CD4-positive, alpha-beta T cell treated with Interleukin-17A for 4 hours (primary cell): Measurements from ENCODE around the gene PRSS12.
"Not testable (repeated sequence)": the region's sequence is repeated elsewhere in the genome, so short reads cannot be mapped to it uniquely, and the experiment has no call there.

Experiments
- DNase-seq: peaks from one replicate; pipeline ENCODE4 v3.0.0-alpha.2; 2020; ENCODE audit warnings: mixed read lengths

Gene PRSS12, protein sequence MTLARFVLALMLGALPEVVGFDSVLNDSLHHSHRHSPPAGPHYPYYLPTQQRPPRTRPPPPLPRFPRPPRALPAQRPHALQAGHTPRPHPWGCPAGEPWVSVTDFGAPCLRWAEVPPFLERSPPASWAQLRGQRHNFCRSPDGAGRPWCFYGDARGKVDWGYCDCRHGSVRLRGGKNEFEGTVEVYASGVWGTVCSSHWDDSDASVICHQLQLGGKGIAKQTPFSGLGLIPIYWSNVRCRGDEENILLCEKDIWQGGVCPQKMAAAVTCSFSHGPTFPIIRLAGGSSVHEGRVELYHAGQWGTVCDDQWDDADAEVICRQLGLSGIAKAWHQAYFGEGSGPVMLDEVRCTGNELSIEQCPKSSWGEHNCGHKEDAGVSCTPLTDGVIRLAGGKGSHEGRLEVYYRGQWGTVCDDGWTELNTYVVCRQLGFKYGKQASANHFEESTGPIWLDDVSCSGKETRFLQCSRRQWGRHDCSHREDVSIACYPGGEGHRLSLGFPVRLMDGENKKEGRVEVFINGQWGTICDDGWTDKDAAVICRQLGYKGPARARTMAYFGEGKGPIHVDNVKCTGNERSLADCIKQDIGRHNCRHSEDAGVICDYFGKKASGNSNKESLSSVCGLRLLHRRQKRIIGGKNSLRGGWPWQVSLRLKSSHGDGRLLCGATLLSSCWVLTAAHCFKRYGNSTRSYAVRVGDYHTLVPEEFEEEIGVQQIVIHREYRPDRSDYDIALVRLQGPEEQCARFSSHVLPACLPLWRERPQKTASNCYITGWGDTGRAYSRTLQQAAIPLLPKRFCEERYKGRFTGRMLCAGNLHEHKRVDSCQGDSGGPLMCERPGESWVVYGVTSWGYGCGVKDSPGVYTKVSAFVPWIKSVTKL

DNA sequence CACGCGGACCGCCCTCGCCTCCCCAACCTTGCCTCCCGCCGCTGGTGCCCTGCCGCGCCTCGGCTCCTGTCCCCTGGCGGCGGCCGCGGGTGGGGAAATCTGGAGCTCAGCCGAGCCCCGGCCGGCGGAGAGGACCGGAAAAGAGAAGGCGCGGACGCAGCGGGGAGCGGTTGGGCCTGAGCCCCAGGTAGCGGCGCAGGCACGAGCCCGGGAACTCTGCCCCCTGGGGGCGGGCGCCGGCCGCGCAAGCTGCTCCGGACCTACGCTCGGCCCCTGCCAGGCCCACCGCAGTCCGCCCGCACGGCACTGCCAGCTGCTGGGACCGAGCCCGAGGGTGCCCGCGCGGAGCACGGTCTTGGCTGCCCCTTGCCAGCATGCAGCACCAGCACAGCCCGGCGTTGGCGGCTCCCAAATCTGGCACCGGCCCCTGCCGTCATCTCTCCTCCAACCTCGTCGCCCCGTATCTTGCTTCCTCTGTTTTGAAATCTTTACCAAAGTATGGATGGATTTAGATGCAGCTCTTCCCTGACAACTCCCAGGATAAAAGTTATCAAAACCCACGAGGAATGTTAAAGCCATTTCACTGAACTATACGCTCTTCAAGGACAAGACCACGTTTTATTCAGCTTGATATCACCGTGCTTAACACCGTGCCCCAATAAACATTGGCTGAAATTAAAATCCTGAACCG lies at the start of gene PRSS12:
Gene PRSS12 (minus strand): TSS at position 161 of the 691 bp plus-strand sequence. CDS start 283 bp downstream, outside the sequence.
- DNase-seq, result peak; percentile 57

DNA sequence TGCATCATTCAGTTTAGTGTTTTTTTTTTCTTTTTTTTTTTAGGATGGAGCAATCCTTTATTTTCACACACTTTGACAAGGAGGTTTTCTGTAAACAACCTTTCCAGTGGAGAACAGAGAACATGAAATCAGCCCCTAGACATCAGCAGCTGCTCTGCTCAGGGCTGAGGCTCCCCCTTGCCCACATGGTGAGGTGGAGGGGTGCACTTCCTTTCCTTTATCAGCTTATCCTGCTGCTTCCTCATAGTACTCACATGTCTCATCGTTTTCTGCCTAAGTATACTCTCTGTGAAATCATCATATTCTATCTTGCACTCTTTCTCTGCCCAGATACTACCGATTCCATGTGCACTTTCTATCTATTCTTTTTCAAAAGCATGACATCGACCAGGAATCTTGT lies 47.6 kb upstream of the PRSS12 start:
- DNase-seq, result no peak

DNA sequence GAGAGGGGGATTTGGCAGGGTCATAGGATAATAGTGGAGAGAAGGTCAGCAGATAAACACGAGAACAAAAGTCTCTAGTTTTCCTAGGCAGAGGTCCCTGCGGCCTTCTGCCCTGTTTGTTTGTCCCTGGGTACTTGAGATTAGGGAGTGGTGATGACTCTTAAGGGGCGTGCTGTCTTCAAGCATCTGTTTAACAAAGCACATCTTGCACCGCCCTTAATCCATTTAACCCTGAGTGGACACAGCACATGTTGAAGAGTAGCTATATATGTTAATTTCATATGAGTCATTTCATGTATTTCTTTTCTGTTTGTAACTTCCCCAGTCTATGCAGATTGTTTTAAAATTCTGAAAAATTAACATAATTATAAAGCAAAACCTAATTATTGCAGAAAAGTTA lies 47.1 kb upstream of the PRSS12 start:
- DNase-seq, result not testable (repeated sequence)

DNA sequence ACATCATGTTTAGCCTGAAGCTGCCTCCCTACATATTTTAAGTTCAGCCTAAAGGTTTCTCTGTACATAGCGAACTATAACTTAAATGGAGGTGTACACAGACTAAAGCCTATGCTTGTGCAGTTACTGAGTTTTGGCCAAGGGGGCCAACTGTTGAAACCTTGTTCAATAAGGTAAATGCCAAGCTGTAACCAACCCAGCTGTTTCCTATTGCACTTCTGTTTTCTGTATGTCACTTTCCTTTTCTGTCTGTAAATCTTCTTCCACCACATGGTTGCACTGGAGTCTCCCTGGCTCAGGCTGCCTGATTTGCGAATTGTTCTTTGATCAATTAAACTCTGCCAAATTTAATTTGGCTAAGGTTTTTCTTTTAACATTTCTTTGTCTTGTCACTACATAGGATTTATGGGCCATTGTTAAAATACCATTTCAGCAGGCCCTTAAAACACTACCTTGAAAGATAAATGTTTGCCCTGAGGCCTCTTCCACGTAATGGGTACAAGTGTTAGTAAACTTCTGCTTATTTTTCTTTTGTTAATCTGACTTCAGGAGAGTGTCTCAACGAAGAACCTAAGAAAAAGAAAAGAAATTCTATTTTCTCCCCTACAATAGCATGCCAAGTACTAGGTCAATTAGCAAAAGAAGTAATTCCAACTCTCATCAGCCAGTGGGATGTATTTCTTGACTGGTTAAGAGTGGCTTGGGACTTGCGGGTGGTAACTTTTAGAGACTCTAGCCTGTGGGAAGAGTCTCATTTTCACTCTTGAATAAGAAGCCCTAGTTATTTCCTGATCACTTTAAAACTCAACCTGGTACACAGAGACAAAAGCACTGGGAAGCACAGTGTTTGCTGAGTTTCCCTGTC lies 45.7 kb upstream of the PRSS12 start:
- DNase-seq, result no peak

DNA sequence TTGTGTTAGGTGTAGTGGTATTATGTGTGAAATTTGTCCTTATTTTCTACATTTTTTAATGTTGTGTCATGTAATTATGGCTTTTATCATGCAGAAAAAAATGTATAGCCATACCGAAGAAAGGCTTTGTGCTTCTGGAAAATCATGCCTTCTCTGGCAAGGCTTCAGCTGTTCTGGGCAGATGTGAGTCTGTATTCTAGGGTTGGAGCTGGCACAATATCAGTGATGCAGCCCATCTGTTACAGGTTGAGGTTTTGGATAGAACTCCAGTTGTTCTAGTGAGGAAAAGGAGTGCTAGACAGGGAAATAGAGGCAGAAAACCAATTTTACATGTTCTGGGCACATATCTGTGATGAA lies 44.8 kb upstream of the PRSS12 start:
- no peak for DNase-seq

DNA sequence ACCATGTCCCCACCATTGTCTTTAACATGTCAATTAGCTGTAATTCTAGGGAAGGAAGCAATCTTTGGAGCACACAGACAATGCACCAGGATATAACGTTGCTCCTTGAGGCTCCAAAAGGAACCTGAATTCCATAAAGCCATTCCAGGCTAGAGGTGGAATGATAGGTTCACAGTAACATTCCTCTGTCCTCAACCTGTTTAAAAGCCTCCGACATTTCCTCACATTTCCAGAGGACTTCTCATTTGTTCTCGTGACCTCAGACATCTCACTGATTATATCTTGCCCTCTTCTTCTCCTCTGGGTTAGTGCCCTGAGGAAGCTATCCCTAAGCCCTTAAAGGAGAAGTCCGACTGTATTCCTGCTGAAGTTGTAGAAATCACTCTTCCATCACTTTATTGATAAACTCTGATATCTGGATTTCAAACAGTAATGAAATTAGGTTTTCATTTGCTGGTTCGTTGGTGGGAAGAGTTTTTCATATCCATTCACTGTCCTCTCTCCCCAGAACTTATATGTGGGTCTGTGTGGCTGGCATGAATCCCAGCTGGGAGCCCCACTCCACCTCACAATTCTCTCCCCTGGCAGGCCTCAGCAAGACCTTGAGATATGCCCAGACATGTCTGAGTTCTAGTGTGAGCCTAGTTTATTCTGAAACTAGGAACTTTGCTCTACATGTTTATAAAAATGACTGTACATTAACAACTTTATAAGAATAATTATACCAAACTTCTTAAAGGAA lies 44.2 kb upstream of the PRSS12 start:
- no peak for DNase-seq

DNA sequence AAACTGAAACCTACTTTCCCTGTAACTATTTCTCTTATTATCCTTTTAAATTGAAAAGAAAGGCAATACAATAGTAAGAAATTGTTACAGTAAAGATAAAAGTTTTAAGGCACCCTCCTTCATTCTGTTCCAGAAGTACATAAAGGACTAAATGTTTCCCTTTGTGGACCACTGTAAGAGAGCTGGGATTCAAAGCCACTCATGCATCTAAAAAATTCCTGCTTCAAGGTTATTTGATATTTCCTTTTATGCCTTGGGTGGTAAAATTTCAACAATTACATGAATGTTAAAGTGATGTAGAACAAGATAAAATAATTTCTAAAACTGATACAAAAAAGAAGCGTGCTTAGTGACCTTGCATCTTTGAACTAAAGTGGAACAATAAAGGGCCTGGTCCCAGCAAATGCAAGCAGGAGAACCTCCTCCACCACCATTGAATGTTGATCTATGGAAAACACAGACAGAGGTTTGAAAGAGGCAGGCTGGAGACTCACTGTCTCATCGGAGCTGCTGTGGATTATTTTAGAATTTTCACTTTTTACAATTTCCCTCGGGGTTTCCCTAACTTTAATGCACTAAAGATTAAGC lies 42.3 kb upstream of the PRSS12 start:
- DNase-seq, result no peak

DNA sequence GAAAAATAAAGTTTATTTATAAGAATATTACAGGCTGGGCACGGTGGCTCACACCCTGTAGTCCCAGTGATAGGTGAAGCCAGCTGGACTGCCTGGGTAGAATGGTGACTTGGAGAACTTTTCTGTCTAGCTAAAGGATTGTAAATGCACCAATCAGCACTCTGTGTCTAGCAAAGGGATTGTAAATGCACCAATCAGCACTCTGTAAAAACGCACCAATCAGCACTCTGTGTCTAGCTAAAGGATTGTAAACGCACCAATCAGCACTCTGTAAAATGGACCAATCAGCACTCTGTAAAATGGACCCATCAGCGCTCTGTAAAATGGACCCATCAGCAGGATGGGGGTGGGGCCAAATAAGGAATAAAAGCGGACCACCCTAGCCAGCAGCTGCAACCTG lies 39.7 kb upstream of the PRSS12 start:
- not testable (repeated sequence) for DNase-seq

DNA sequence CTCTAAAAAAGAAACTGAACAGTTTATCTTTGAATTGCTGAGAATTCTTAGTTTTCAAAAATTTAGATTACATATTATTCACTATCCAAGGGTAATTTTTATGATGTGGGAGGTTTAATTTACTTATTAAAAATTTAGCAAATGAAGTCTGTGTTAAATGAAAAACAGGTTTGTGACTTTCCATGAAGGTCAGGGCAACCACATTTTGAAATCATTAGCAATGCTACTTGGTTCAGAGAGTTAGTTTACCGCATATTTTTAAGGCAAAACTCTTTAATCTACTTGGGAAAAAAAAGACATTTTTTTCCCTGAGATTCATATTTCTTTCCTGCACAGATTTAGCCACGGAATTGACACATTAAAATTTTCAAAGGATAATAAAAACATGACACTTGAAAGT lies 37.3 kb upstream of the PRSS12 start:
- DNase-seq, result no peak

DNA sequence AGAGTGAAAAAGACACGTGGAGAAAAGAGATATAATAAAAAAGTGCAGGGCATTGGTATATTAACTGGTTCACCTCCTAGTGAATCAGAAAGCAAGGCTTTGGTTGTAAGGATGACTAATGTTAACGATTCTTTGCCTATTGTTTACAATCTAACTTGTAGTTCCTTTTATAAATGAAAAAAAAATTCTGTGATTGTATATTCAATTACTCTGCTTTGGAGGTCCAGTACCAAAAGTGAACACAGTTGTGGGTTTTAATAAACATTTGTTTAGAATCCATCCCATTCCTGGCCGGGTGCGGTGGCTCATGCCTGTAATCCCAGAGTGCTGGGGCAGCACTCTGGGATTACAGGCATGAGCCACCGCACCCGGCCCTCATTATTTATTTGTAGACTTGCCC lies 36.9 kb upstream of the PRSS12 start:
- no peak for DNase-seq

DNA sequence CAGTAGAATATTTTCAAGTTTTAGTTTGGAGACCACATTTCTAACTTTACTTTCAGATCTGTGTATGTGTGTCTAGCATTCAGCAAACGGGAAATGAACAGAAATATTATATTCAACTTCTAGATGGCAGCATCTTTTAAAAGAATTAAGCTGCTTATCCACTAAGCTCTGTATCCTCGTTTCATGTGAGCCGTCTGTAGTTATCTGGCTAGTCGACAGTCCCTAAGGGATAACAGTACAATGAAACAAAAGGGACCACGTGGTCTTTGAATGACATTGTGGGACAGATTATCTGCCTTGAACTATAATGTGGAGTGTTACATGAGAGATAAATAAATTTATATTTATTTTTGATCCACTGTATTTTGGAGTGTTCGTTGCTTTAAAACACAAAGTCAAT lies 35.8 kb upstream of the PRSS12 start:
- no peak for DNase-seq

DNA sequence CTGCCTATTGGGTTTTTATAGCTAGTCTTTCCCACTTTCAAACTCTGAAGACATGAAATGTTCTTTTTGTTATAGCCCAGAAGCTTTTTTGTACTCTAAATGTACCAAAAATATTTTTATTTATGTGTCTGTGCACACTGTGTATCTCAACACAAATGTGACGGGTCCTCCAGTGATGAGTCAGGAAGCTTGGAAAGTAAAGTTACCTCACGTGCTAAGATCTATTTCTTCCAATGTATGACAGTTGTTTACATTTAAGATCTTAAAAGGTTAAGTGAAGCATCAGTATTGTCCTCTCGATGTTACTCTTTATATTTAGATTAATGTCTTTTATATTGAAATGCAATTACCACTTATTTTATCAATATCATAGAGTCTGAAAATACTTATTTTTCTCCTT lies 29.1 kb upstream of the PRSS12 start:
- no peak for DNase-seq

DNA sequence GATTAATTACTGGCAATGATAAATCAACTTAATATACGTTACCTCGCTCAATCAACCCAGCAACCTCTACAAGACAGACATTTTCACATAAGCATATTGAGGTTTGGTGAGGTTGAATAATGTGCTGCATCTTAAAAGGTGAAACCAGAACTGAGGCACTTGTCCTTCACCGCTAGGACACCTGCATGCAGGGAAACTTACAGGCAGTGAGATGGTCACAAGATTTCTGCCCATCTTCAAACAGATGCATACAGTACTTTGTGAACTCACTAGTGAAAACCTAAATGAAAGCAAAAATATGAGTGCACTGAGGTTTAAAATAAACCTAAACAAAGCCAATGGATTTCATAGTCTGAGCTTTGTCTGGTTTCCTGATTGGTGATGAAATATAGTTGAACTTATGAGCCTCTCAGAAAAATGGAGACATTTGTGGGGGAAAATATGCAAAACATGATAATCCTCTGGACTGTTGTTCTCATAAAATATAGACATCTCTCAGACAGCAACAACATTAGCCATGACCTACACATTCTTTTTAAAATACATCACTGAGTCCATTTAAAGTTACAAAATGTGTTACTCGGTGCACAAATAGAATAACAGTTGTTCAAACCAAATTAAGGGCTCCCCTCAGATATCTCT lies 20.9 kb upstream of the PRSS12 start:
- no peak for DNase-seq

DNA sequence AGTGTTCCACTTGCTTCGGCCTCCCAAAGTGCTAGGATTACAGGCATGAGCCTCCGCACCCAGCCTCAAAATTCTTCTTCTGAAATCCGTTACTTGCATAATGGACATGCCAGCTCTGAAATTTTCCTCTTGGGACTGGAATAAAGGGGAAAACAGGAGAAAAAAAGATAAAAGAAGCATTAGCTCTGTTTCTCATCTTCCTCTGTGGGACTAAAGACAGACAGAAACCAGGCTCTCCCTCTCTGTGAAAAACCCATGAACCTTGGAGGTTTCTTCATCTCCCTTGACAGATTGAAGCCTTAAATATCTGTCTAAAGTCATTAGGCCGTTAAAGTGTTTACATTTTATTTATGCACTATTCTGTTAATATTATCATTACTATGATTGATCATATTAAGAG lies 19.4 kb upstream of the PRSS12 start:
- DNase-seq, result no peak

DNA sequence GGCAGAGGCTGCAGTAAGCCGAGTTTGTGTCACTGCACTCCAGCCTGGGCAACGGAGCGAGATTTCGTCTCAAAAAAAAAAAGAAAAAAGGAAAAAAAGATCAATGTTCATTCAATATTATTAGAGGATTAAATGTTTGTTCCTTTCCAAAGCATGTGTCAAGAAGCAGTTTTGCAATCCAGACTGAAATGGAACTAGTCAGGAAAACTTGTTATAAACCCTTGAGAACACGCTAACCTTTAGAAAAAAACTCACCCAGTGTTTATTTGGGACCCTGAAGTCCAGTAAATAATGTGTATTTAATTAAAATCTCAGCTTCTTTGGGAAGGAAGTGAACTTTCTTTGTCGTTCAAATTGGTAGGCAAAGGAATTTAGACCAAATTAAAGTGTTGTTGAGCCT lies 16.4 kb upstream of the PRSS12 start:
- no peak for DNase-seq

DNA sequence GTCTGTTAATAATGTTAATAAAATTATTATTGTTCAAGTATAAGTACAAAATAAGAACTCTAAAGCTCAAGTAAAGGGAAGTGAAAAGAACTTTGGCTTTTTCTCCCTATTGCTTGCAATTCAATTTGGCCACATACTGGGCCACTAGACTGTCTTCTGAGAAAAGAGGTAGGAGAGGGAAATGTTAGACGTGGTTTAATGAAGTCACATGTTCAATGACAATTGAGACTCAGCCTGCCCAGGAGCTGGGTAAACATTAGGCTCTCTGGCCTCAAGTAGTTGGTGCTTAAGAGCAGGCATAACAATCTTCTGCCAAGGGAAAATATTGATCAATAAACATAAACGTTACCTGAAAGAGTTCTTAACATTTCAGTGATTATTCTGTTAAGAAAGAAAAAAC lies 15.1 kb upstream of the PRSS12 start:
- no peak for DNase-seq

DNA sequence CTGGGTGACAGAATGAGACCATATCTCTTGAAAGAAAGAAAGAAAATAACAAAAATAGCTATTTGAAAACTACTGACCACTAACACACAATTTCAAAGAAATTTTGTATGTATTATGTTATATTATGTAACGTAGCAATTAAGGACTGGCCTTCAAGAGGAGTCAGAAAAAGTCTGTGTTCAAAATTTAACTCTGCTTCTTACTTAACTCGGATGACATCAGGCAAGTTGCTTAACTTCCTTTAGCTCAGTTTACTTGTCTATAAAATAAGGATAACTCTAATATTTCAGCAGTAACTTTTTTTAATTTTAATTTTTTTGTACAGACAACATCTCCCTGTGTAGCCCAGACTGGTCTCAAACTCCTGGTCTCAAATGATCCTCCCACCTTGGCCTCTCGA lies 14.6 kb upstream of the PRSS12 start:
- DNase-seq, result no peak

DNA sequence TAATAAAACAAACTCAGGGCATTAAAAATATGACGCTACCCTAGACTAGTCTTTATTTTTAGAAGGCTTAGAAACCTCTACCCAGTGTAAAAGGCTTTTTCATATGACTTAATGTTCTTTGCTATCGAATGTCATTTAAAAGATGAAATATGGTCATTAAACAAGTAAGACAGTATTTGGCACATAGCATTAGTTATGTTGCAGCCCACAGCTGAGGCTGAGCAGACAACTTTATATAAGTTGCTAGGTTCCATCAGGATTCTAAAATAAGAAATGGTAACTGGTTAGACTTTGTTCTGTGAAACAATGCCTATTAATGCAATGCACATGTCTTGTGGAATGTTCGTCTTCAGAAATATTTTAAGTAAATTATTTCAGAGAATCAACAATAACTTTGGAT lies 10.4 kb upstream of the PRSS12 start:
- DNase-seq, result no peak

DNA sequence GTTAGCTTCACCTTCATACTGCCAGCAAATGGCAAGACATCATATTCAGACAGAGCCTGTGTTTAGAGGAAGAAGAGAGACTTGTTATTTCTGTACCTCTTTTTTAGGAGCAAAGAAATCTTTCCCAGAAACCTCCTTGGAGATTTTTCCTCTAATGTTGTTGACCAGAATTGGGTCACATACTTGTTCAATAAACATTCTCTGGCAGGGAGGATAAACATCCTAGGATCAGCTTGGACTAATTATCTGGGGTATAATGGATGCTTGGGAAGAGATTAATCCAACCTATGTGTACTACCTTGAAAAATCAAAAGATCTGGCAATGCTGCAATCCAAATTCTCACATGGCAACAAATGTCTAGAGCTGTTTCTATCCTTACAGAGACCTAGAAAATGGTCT lies 8.4 kb upstream of the PRSS12 start:
- DNase-seq, result no peak

DNA sequence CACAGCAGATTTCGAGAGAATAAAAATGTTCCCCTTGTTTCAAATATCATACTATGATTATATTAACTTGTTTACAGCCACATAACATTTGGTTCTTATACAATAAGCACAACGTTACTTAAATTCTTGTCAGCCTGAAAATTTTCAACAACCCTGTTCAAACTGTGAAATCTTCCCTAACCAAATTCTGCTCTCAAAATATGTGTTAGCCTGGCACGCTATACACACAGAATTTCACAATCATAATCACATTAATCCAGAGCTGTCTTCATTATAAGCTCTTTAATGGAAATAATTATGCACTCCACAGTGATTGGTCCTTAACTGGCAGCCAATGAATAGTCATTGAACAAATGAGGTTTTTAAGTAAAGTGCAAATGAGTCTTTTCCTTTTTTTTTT lies 7.3 kb upstream of the PRSS12 start:
- DNase-seq, result no peak

DNA sequence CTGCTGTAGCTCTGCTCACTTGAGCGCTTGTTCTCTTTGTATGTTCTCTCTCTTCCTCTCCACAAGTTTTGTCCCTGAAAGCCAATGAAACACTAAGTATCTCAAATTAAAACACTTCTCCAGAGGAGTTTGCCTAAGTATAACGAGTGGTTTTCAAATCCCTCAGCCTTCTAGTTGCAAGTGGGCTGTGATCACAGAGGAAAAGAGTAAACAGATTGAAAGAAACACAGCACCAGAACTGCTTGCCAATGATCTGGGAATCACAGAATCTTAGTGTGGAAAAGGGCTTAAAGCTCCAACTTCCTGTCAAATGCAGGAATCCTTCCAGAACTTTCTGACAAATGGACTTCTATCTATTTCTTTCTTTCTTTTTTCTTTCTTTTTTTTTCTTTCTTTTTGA lies 4.8 kb upstream of the PRSS12 start:
- DNase-seq, result no peak
